Pancreas (tissue), 10 donors: Measurements from ENCODE around the gene FAM193A. TPM values are rescaled to one million over a fixed set of nuclear protein-coding genes. Genes with fewer than 3 reads are reported as not detected.
"Not testable (repeated sequence)": the region's sequence is repeated elsewhere in the genome, so short reads cannot be mapped to it uniquely, and the experiment has no call there.

ENCODE experiments used
- ATAC-seq, 4 donors: fragments of 200-7000 bp; cut with Tn5 transposase; one replicate each; pipeline versions ENCODE4 v1.8.0 to v1.9.1; 2020; ENCODE audit warnings: mild to moderate bottlenecking in 4 of 4, moderate library complexity in 4 of 4
- DNase-seq, 6 donors: peaks; one replicate each; pipeline ENCODE4 v3.0.0-alpha.2; 2020
- FAIRE-seq: peaks from 2 replicates; lab custom pipeline; 2012; peaks lifted over from hg19 to GRCh38; lab: Jason Lieb, UNC
- H3K27ac ChIP-seq, 4 donors: fragments of 200-600 bp; sonication (generic); 1 replicate in 3 of 4; 2 replicates in 1 of 4; pipeline versions ENCODE4 v1.5.0 to v1.8.0; 2020
- H3K27me3 ChIP-seq, 4 donors: fragments of 200-600 bp; one replicate each; pipeline ENCODE4 v1.8.0; 2021
- H3K36me3 ChIP-seq, 3 donors: fragments of 200-600 bp; sonication (generic) in 1 of 3; one replicate each; pipeline versions ENCODE4 v1.5.0 to v1.8.0; 2020 to 2021
- H3K4me1 ChIP-seq, 3 donors: fragments of 200-600 bp; one replicate each; pipeline ENCODE4 v1.8.0; 2021
- H3K4me3 ChIP-seq, 4 donors: fragments of 200-600 bp; sonication (generic) in 2 of 4; one replicate each; pipeline versions ENCODE4 v1.5.0 to v1.8.0; 2020 to 2021
- H3K9me3 ChIP-seq, 4 donors: fragments of 200-600 bp; one replicate each; pipeline ENCODE4 v1.8.0; 2021
- WGBS, 2 donors: extraction: QIAGEN DNeasy Blood & Tissue Kit; methylation state at CpG; one replicate each; pipeline ENCODE4 v1.1.7; 2013; 5-methylcytosine and 5-hydroxymethylcytosine counted together
- intact Hi-C, 3 donors: fragments of 100-400 bp; cut with DNase I; formaldehyde crosslinking; loops; one replicate each; pipeline versions ENCODE4 v1.11.1 to v1.14.2; 2022
- polyA plus RNA-seq, 2 donors: library from polyadenylated mRNA; stranded (reverse); fragments of 200-250 nt; gene quantifications; one replicate each; pipeline ENCODE4 v1.2.3, GENCODE V29; 2013
- total RNA-seq, 6 donors: library from RNA; stranded (reverse); fragmentation: NEBNext Ultra II Directional in 4 of 6; extraction: Animal tissue kit (Norgen Biotek cat#: 25700) in 4 of 6; gene quantifications; one replicate each; pipeline versions ENCODE4 v1.2.1 to v1.2.4, GENCODE V29; 2021 to 2023
- TF ChIP-seq, protein P1 (sequence below), 4 donors: fragments of 200-600 bp; sonication (generic) in 3 of 4; IDR thresholded peaks; one replicate each; pipeline versions ENCODE4 v1.5.0 to v1.8.0; 2021; ENCODE audit warnings: antibody characterized with exemption in 4 of 4
- donor health status: healthy with polysubstance abuse.
- donor health status: DM: no; HTN: no; CAD: no; lungs with moderate emphysema.
- donor health status: DM: no; HTN: no; CAD: no.
- donor health status: control.
- donor health status: control.
- donor health status: Bipolar disorder and iron deficiency.
- donor health status: DM: yes; HTN: yes; CAD: no.
- donor health status: DM: no; HTN: no; CAD: no.
- donor health status: DM: no; HTN: no; CAD: no.
- donor health status: DM: yes; HTN: yes; CAD: no.

FAM193A gene
- total and polyA plus RNA-seq, 8 donors: 10.1 to 17.0 (median 10.7) TPM

DNA sequence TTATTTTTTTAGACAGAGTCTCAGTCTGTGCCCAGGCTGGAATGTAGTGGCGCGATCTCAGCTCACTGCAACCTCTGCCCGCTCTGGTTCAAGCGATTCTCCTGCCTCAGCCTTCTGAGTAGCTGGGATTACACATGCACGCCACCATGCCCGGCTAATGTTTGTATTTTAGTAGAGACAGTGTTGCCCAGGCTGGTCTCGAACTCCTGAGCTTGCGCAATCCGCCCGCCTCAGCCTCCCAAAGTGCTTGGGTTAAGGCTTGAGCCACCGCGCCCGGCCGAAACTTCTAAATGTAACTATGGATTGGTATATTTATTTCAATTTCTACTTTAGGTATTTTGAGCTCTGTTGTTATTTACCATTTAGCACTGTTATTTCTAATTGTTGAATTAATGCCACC is 79.4 kb downstream of the FAM193A start:
- FAIRE-seq: no peak
- no peaks in the 10 kb centered on the region for H3K9me3 ChIP-seq
- H3K27ac ChIP-seq: no peak overlapping the region
- DNase-seq: no peak
- no peak for ATAC-seq
- no peaks in the 10 kb centered on the region for H3K27me3 ChIP-seq
- H3K4me3 ChIP-seq: no peak overlapping the region
- WGBS, 2 donors: 94 to 98% methylated on average over 14 of the region's 14 CpGs
- intact Hi-C loops: no loop called here
- H3K36me3 ChIP-seq: no peaks in the 10 kb centered on the region
- peaks cover 0 to 7% (median 0%) of the 10 kb centered on the region in 3 donors for H3K4me1 ChIP-seq
- TF ChIP-seq, protein P1, sequence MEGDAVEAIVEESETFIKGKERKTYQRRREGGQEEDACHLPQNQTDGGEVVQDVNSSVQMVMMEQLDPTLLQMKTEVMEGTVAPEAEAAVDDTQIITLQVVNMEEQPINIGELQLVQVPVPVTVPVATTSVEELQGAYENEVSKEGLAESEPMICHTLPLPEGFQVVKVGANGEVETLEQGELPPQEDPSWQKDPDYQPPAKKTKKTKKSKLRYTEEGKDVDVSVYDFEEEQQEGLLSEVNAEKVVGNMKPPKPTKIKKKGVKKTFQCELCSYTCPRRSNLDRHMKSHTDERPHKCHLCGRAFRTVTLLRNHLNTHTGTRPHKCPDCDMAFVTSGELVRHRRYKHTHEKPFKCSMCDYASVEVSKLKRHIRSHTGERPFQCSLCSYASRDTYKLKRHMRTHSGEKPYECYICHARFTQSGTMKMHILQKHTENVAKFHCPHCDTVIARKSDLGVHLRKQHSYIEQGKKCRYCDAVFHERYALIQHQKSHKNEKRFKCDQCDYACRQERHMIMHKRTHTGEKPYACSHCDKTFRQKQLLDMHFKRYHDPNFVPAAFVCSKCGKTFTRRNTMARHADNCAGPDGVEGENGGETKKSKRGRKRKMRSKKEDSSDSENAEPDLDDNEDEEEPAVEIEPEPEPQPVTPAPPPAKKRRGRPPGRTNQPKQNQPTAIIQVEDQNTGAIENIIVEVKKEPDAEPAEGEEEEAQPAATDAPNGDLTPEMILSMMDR (IDR thresholded peaks at IDR 0.05): no peak

DNA sequence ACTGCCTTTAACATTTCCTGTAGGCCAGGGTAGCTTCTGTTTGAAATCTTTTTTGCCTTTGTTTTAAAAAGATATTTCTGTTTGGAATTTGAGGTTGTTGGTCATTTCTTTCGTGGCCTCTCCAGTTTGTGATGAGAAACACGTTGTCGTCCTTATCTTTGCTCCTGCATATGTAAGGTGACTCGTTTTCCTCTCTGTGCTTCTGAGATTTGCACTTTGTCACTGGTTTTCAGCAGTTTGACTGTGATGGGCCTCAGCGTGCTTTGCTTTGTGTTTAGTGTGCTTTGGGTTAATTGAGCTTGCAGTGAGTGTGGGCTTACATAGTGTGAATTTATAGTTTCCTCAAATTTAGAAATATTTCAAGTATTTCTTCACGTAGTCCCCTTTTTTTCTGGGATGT is 81.5 kb downstream of the FAM193A start:
- WGBS, 2 donors: 78 to 79% methylated on average over 6 of the region's 6 CpGs
- intact Hi-C loops: no loop called here

DNA sequence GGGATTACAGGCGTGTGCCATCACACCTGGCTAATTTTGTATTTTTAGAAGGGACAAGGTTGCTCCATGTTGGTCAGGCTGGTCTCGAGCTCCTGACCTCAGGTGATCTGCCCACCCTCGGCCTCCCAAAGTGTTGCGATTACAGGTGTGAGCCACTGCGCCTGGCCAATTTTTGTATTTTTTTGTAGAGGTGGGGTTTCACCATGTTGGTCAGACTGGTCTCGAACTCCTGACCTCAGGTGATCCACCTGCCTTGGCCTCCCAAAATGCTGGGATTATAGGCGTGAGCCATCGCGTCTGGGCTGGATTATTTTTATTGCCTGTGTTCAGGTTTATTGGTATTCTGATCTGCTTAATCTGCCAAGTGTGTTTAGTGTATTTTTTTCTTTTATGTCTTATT is 82.3 kb downstream of the FAM193A start:
- H3K36me3 ChIP-seq, FAIRE-seq, H3K4me3 ChIP-seq, H3K4me1 ChIP-seq, intact Hi-C loops, H3K27ac ChIP-seq, H3K27me3 ChIP-seq, H3K9me3 ChIP-seq, ATAC-seq: not testable (repeated sequence)
- peak in 1 of 6 donors; percentile 5 for DNase-seq
- WGBS, 2 donors: 96% methylated on average over 9 of the region's 9 CpGs

More for the DNA sequence above, 81.5 kb downstream of the FAM193A start:
- no peak for ATAC-seq
- H3K9me3 ChIP-seq: no peaks in the 10 kb centered on the region
- no peaks in the 10 kb centered on the region for H3K27me3 ChIP-seq
- no peak overlapping the region for H3K4me3 ChIP-seq
- no peak for DNase-seq
- FAIRE-seq: no peak
- TF ChIP-seq, protein P1 (IDR thresholded peaks at IDR 0.05): no peak
- no peak overlapping the region for H3K27ac ChIP-seq
- H3K4me1 ChIP-seq: peaks cover 0 to 7% (median 0%) of the 10 kb centered on the region in 3 donors
- no peaks in the 10 kb centered on the region for H3K36me3 ChIP-seq

DNA sequence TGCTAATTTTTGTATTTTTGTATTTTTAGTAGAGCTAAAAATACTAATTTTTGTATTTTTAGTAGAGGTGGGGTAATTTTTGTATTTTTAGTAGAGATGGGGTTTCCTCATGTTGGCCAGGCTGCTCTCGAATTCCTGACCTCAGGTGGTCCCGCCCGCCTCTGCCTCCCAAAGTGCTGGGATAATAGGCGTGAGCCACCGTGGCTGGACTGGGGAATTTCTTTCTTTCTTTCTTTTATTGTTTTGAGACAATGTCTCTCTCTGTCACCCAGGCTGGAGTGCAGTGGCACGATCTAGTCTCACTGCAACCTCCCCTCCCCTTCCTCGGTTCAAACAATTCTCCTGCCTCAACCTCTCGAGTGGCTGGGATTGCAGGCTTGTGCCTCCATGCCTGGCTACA is 83.0 kb downstream of the FAM193A start:
- intact Hi-C loops: no loop called here
- peak in 1 of 6 donors; percentile 7 for DNase-seq
- Histone ChIP-seq H3K36me3 (no peaks in the 10 kb centered on the region), H3K4me1 (peaks cover 0 to 7% (median 0%) of the 10 kb centered on the region in 3 donors), H3K27ac (no peak overlapping the region), H3K9me3 (no peaks in the 10 kb centered on the region), H3K4me3 (no peak overlapping the region), H3K27me3 (no peaks in the 10 kb centered on the region)
- TF ChIP-seq, protein P1 (IDR thresholded peaks at IDR 0.05): no peak
- ATAC-seq: no peak
- no peak for FAIRE-seq
- 92 to 97% methylated on average over 8 of the region's 8 CpGs for WGBS, 2 donors

DNA sequence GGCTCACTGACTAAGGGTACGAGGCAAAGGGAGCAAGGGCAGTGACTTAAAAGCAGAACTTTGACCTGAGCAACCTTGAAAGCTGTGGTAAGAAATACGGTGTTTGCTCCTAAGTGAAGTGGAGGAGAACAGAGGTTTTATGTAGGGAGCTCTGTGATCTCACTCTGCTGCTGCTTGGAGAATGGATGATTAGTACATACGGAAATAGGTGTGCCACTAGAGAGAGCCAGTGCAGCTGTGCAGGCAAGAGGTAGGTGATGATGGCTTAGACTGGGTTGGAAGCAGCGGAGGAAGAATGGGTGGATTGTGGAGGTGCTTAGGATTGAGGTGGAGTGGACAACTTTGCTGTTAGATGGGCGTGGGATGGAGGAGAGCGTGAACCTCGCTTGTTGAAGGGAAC is 85.0 kb downstream of the FAM193A start:
- Histone ChIP-seq H3K27ac (no peak overlapping the region), H3K9me3 (no peaks in the 10 kb centered on the region), H3K4me1 (no peaks in the 10 kb centered on the region), H3K36me3 (peaks cover 0 to 3% (median 0%) of the 10 kb centered on the region in 3 donors), H3K27me3 (no peaks in the 10 kb centered on the region), H3K4me3 (no peak overlapping the region)
- intact Hi-C loops: no loop called here
- DNase-seq: no peak
- no peak for ATAC-seq
- FAIRE-seq: no peak
- TF ChIP-seq, protein P1 (IDR thresholded peaks at IDR 0.05): no peak
- WGBS, 2 donors: 83 to 89% methylated on average over 7 of the region's 7 CpGs
